Measurements from ENCODE around the gene KCTD15.

Gene KCTD15, protein sequence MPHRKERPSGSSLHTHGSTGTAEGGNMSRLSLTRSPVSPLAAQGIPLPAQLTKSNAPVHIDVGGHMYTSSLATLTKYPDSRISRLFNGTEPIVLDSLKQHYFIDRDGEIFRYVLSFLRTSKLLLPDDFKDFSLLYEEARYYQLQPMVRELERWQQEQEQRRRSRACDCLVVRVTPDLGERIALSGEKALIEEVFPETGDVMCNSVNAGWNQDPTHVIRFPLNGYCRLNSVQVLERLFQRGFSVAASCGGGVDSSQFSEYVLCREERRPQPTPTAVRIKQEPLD

DNA sequence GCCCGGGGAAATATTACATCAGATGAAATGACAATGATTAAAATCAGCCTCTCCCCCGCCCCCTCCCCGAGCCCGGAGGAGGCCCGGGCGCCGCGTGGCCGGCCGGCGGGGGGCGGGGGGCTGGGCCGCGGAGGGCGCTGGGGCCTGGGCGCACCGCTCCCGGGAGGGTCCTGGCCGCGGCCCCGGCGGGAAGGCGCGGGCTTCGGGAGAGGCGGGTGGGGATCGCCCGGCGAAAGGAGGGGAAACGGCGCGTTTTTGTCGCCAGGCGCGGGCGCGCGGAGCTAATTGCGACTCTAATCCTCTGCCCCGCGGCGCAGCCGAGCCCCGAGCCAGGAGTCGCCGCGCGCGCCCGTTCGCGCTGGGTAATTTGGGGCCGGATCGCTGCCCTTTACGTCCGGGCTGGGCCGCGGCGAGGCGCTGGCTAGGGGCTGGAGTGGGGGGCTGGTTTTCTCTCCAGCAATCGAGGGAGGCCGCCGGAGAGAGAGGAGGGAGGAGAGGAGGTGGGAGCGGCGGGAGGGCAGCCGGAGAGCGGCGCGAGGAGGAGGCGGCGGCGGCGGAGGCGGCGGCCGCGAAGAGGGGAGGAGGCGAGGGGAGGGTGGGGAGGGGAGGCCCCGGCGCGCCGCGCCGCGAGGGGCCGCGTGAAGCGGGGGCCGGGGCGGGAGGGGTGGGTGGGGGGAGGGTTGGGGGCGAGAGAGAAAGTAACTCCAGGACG lies at the start of gene KCTD15:
KCTD15 (plus strand) TSS at position 707 of the 712 bp plus-strand sequence. CDS start 3,585 bp downstream, outside the sequence.
- DNase-seq, result peak; percentile 68

DNA sequence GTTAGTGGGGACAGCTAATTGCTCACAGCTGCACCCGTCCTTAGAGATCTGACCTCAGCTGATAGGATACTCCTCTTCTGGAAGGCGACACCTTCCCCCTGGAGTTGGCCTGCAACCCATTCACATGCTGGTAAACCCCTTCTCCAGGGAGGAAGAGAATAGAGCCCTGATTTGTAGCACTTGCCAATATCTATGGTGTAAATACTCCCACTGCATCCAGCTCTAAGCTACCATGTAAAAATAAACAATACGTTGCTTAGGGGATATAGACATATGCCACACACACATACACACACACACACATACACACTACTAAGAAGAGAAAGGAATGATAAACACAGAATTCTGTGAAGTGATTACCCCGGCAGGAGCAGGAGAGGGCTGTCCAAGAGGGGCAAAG lies 49.4 kb upstream of the KCTD15 start:
- no peak for DNase-seq

DNA sequence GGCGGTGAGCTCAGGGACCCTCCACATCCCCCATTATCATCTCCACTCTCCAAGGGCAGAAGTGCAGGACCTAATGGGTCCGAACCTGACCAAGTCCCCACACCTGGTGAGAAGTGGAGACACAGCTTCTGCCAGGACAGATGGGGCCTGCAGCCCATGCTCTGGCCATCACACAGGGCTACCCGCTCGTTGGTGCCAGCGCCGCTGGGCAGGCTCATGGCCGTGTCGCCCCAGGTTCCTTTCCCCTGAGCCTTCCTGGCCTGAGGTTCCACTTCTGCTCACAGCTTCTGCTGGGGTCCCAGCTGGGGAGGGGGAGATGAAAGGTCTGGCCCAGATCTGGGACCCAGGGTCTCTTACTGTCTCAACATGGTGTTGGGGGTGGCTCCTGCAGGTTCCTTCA lies 48.4 kb upstream of the KCTD15 start:
- no peak for DNase-seq

DNA sequence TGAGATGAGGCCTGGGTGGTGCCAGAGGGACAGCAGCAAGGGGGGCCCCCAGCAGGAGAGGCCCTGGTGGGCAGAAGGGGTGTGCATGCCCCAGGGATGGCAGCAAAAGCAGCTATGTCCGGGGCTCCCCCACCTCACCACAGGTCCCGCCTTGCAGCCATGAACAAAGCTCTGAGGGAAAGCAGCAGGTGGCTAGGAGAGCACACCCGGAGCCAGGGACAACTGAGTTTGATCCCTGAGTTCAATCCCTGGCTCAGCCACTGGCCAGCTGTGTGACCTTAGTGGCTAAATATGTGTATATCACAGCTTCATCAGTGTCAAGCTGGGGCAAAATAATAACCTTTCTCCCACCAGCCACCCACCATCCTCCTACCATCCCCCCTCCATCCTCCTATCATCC lies 47.7 kb upstream of the KCTD15 start:
- DNase-seq, result no peak

DNA sequence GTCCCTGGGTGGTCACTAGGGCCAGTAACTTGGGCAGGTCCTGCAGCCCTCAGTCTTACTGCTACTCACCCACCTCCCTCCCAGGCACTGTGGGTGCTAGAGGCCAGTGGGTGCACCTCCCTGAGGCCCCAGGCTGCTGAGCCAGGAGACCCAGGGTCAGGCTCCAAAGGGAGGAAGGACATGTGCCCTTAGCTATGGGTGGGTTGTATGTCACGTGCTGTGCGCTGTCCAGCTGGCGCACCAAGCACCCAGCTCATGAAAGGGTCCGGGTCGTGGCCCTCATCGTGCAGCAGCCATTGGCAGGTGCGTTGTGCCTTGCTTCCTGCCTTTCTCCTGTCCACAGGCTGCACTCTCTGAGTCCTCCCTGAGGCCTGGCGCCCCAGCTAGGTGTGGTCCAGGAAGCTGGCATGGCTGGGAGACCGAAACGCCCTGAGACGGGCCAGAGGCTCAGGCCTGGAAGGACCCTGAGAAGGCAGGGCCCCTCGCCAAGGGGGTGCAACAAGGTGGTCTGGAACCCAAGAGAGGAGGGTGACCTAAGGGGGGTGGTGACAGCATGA lies 47.0 kb upstream of the KCTD15 start:
- DNase-seq, result no peak

DNA sequence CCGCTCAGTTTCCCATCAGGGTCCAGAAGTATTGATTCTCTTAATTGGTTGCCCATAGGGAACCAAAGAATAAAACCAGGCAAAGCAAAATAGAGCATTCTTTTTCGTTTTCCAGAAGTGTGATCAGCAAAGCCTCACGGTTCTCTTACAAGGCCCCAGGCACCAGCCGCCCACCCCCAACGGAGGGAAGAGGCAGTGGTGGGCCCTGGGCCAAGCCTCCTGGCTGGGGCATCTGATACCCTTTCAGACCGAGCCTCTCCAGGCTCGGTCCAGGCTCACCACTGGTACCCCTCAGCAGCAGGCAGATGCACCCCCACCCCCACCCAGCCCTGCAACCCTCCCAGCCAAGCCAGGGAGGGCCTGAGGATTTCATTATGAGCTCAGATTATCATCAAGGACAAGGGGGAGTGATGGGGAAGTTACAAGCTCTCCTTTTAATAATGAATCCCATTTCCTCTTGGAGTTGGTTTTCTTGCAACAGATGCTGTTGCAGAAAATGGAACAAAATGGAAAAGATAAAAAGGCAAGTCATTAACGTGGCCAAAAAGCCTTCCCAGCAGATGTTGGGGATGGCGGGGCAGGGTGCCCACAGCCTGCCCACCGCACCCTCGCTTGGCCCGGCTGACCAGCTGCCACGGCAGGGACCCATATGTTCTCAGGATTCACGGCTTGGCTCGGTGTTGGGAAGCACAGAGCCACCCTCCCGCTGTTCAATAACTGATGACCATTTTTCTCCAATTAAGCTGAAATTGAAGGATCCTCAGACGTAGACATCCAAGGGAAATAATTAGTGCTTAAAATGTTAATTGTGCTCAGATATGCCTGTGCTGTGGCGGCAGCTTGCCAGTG lies 45.9 kb upstream of the KCTD15 start:
- no peak for DNase-seq

DNA sequence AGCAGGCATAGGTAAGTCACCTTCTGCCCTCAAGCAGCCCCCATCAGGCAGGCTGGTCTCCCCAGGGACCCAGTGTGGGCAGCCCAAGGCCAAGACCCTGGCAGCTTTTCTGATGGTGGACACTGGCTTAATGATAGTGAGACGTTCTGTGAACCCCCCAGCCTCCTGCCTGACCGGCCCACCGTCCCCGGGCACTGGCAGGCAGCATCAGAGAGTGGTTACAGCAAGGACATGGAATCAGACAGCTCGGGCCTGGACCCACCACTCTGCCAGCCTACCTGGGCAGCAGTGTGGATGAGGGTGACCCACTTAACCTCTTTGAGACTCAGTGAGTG lies 45.3 kb upstream of the KCTD15 start:
- DNase-seq, result no peak

DNA sequence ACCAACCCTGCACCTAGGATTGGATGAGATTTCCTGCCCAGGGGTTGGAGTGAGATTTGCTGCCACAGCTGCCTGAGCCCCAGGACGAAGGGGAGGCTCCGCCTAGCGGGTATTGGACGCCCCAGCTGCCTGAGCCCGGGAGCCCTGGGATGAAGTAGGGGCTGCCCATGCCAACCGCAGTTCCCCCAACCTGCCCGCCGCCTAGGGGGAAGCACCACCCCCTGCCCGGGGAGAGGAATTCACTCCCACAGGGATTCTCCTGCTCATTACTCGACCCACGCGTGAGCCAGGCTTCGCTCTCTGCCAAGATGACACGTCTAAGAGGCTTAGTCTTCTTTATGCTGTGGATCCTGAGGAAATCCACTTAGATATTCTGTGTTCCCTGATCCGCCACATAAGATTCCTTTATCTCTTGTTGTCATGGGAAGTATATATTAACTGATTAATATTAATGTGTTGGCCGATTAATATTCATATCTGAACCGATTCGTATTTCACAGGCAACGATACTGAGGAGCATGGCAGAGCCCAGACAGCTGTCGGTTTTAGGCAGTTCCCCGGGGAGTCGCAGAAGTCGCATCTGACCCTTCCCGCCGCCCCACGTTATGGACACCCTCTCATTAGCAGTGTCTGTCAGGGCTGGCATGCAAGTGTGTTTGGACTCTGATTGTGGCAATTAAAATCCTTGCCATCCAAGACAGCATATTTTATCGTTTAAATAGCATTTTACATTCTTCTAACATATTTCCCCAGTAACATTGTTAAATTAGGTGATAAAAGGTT lies 44.5 kb upstream of the KCTD15 start:
- DNase-seq, result no peak

DNA sequence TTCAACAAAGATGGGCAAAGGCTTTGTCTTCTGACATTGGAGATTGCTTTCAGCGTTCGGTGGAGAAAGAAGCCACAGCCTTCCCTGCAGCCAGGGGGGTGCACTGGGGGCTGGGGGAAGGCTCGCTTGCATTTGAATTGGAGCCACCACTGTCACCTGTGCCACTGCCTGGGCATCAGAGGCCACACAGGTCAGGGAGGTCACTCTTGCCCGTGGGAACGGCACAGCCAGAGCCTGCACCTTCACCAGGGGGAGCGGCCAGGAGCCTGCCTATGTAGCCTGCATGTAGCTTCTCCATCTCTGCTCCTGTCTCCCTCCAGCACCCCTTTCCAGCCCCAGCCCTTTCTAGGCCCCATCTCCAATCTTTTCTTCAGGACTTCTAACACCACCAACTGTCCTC lies 43.7 kb upstream of the KCTD15 start:
- no peak for DNase-seq

DNA sequence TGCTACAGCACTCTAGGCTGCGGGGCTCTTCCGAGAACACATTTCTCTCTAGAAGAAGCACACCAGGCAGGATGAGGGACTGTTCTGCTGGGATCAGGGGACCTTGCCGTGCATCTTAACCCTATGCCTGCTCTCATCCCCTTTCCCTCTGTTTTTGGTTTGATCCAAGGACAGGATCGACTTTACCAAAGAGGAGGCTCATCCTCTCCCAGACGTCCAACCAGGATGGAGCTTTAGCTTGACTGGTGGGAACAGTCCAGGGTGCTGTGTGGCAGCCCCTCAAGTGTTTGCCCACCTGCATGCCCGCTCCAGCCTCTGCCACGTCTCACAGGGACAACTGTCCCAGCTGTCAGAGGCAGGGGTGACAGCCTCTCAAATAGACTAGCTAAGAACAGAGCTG lies 42.3 kb upstream of the KCTD15 start:
- no peak for DNase-seq

DNA sequence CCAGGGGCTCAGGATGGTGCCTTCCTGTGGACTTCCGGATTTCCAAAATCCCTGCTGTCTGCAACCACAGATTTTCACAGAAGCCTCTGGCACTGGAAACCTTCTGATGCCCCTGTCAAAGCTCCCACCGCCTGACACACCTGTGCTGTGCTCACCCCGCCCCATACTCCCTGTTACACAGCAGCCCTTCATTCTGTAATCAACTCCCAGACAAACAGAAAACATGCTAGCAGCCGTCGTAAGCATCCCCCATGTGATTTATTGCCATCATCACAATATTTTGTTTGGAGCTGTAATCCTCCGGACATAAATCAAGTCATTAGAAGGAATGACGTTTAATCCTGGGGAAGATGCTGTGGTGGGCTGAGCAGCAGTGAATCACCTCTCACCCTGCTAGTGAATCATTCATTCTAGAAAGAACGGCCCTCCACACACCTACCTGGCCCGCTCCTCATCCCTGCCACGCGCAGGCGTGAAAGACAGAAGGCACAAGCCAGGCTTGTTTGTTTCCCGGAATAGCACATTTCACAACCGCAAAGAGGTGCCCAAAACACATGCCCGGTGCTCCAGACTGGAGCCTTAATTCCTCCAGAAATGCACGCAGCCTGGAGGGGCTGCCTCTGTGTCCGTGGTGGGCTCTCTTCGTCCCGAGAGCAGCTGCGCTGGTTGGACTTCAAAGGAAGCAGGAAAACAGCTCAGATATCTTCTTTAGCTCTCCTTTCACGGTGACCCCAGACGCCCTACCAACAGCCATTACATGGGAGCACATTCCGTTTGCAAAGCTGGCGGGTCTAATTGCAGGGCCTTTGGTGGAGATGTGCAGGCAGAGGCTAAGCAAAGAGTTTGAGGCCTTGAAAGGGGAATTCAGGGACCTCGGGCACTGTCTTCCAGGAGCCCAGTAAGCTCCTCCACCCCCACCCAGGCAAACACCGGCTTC lies 41.3 kb upstream of the KCTD15 start:
- DNase-seq, result no peak

DNA sequence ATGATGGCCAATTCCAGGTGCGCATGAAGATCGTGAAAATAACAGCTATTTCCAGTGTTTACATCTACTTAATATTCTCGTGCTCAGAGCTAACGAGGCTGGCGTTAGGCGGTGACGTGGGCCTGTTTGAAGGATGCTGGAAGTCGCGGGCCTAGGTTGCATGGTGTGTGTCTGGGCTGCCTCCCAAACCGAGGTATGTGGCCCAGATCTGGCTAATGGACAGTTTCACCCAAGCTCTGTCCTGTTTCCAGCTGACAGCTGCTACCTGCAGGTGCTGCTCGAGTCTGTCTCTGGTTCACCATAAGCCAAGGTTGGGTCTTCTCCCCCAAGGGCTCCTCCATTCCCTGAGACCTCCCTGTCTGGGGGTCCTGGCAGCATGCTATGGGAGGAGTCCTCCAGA lies 40.5 kb upstream of the KCTD15 start:
- DNase-seq, result no peak

DNA sequence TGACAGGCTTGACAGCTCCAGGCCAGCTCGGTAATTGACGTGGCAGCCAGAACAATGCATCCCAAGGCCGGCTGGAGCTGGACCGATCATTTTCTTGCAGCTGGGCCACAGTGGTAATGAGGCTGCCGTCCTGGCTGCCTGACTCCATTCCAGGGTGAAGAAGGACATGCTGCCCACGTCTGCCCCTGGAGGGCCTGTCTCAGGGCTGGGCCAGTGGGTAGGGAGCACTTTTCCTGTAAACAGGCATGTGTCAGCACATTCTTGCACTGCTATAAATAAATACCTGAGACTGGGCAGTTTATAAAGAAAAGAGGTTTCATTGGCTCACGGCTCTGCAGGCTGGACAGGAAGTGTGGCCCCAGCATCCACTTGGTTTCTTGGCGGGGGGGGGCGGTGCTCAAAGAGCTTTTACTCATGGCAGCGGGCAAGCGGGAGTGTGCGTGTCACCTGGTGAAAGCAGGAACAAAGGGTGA lies 38.1 kb upstream of the KCTD15 start:
- no peak for DNase-seq

DNA sequence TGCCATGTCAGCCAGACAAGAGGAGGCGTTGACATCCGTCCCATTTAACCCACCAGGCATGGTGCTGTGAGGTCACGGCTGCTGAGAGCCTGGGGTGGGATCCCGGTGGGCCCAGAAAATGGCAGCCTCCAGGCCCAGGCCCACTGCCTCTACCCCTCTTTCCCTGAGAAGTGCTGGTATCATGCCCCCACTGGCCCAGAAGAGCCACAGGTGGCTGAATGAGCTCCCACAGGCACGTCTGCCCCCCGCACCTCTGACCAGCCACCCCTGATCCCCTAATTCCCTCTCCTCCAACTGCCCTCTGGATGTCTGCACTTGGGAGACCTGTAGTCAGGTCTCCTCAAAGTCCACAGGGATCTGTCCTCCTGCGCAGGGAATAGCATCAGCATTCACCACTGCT lies 37.3 kb upstream of the KCTD15 start:
- DNase-seq, result no peak

DNA sequence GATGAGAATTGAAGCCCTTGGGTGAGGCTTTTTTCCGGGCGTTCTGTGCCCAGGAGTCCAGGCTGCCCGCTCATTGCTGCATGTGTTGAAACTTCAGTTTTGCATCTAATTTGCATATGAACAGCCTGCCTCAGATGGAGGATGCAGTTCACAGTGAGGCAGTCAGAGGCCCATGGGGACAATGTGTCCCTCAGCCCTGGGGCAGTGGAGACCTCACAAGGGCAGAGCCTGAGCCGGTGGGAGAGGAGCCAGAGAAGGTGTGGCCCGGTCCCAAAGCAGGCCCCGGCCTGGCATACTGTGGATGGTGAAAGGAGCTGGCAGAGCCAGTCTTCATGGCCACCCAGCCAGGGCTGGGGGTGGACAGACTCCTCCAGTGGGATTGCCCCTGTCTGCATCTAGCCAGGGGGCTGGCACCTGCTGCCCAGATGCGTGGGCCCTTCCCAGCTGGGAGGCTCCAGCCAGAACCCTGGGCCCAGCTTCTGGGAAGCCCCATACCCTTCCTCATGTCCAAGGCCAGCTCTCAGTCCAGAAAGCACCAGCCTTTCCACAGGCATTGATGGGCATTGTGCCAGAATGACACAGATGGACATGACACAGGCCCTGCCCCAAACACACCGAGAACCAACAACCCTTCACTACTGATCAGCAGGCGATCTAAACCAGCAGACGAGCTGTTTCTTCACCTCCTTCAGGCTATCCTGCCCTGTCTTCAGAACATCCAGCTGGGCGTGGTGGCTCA lies 32.9 kb upstream of the KCTD15 start:
- peak; percentile 97 for DNase-seq

DNA sequence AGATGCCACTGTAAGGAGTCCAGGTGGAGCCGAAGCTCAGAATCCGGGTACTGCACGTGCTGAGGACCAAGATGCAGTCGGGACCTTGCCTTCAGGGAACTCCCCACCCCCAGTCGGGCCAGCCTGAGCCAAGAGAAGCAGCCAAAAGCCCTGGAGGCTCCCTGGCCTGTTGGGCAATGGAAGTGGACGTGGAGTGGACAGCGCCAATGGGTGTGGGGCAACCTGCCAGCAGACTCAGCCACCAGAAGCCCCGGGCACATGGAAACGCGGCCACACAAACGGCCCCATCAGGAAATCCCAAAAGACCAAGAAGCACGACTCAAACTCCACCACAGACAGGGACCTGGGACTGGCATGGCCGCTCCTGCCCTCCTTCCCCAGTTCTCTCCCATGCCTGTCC lies 30.0 kb upstream of the KCTD15 start:
- no peak for DNase-seq

DNA sequence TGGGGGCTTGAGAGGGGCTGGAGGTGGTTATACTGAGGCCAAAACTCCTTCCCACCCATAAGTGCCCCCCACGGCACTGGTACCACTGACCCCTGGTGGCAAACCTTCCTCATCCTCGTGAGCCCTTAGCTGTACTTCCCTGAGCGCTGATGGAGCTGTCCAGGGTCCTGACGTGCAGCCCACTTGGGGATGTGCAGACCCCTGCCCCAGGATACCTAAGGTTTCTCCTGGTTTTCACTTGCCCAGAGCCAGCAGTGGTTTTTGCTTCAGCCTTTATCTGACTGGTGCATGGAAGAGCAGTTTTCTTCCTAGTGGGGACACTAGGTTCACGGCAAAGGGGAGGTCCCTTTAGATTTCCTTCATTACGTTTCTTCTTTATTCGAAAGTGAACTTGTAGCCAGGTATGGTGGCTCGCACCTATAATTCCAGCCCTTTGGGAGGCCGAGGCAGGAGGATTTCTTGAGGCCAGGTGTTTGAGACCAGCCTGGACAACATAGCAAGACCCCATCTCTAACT lies 28.7 kb upstream of the KCTD15 start:
- DNase-seq, result no peak

DNA sequence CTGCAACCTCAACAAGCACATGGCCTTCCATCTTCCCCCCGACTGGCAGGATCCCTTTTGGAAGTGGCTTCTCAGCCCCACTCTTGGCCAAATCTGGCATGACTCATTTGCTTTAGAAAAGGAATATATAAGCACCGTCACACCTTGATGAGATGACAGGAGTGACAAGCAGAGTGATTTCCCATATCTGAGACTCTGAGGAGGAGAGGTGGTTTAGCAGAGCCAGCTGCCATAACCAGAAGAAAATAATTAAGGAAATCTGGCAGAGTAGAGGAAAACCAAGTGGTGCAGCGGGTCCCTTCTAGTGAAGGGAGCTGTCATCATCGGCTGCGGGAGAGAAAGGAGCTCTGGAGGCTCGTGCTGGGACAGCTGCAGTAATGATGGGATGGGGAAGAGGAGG lies 27.5 kb upstream of the KCTD15 start:
- DNase-seq, result no peak

DNA sequence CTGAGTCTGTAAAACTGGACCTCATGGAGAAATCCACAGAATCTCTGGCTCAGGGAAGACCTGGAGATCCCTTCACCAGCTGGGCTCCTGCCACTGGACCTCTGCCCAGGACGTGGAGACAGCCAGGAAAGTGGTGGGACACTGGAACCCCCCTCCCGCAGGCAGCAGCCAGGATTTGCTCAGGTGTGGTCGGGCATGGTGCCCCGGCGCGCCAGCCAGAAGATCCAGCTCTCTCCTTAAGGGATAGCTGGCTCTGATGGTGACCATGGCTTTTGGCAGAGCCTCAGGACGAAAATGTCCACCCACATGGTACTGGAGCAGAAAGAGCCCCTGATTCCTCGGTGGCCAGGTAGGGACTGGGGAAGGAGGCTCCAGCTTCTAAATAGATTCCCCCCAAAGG lies 26.6 kb upstream of the KCTD15 start:
- DNase-seq, result no peak

DNA sequence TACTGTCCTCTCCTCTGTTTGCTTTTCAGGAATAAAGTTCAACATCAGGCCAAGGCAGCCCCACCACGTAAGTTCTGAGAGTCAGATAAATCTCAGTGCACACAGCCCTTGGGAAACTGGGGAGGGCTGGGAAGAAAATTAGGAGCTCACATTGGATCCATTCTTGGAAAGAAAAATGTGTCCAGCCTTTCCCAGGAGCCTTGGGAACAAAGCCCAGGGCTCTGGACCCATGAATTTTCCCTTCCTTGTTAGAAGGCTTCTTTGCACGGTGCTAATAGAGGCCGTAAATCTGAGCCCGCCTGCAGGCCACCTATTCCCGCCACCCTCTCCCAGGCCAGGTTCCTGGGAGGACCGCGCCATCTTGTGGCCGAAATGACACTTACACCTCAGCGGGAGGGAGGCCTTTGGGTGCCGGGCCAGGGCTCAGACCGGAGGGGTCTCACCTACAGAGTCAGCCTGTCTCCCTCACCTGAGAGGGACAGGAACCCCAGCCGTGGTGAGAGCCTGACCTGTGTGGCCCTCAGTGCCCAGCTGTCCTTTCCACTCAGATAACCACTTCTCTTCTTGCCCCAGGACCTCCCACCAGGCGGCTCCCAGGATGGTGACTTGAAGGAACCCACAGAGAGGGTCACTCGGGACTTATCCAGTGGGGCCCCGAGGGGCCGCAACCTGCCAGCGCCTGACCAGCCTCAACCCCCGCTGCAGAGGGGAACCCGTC lies 25.1 kb upstream of the KCTD15 start:
- DNase-seq, result peak; percentile 71
